SH-SY5Y (cell line): ENCODE data around the gene RARRES2.

ENCODE experiments used
- GATA2 ChIP-seq: IDR thresholded peaks from 2 replicates; pipeline ENCODE4 v1.6.1; 2011; ENCODE audit warnings: mild to moderate bottlenecking, low read depth, low read length
- GATA3 ChIP-seq: IDR thresholded peaks from 2 replicates; pipeline ENCODE4 v1.6.1; 2011; ENCODE audit warnings: low read depth, mild to moderate bottlenecking, low read length, moderate library complexity

RARRES2 gene

DNA sequence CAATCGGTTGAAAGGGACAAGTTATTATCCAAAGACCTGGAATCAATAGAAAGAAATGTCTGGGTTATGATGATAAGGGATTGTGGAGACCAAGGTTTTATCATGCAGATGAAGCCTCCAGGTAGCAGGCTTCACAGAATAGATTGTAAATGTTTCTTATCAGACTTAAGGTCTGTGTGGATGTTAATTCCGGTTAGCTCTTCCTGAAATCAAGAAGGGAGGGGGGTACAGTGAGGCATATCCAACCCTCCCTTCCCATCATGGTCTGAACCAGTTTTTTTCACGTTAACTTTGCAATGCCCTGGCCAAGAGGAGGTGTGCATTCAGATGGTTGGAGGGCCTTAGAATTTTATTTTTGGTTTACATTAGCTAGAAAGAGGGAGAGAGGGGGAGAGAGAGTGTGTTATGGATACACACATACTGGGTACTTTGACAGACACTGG lies 28.0 kb downstream of the RARRES2 start:
- no peak for TF ChIP-seq GATA3
- TF ChIP-seq GATA2: no peak

DNA sequence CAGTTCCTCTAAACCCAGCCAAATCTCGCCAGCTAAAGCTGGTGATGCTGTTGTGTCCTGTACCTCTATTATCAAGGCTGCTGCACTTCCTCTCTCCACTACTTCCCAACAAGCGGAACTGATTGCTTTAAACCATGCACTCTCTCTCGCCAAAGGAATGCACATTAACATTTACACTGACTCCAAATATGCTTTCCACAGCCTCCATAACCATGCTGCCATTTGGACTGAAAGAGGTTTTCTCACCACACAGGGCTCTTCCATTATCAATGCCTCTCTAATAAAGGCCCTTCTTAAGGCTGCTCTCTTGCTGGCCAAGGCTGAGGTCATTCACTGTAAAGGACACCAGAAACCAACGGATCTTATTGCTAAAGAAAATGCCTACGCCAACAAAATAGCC lies 29.7 kb downstream of the RARRES2 start:
- no peak for TF ChIP-seq GATA3
- no peak for TF ChIP-seq GATA2

DNA sequence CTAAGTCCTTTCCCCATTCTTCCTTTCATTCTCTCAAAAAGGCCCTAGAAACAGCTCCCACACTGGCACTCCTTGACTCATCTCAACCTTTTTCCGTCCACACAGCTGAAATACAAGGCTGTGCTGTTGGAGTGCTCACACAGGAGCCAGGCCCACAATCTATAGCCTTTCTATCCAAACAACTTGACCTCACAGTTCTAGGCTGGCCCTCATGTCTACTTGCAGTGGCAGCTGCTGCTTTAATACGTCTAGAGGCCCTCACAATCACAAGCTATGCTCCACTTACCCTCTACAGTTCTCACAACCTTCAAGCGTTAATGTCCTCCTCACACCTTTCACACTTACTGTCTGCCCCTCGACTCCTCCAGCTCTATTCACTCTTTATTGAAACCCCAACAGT lies 30.3 kb downstream of the RARRES2 start:
- TF ChIP-seq GATA3 (no peak), GATA2 (no peak)

DNA sequence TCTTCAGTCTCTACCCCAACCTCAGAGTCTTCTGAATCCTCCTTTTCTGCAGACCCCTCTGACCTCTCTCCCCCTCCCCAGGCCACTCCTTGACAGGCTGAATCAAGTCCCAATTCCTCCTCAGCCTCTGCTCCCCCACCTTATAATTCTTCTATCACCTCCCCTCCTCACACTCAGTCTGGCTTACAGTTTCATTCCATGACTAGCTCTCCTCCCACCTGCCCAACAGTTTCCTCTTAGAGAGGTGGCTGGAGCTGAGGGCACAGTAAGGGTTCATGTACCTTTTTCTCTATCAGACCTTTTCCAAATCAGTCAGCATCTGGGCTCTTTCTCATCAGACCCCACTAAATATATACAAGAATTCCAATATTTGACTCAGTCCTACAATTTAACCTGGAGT lies 32.9 kb downstream of the RARRES2 start:
- TF ChIP-seq GATA3 (no peak), GATA2 (no peak)

DNA sequence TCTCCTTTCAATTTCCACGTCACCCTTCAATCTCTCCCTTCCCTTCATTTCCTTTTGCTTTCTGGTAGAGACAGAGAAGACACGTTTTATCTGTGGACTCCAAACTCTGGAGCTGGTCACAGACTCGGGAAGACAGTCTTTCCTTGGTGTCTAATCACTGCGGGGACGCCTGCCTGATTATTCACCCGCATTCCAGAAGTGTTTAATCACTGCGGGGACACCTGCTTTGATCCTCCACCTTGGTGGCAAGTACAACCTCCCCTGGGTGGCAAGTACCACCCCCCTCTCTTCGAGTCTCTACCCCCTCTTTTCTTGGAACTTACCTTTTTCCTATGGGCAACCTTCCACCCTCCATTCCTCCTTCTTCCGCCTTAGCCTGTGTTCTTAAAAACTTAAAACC lies 33.5 kb downstream of the RARRES2 start:
- TF ChIP-seq GATA2: no peak
- TF ChIP-seq GATA3: no peak

DNA sequence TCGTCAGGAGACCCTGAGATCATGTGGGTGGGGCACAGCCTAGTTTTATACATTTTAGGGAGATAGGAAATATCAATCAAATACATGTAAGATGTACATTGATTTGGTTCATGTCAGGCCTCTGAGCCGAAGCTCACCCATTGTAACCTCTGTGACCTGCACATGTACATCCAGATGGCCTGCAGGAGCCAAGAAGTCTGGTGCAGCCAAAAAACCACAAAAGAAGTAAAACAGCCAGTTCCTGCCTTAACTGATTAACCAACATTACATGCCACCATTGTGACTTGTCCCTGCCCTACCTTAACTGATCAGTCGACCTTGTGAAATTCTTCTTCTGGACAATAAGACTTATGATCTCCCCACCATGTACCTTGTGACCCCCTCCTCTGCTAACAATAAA lies 34.3 kb downstream of the RARRES2 start:
- no peak for TF ChIP-seq GATA2
- TF ChIP-seq GATA3: no peak
